ENCODE data around the gene CLEC2L.

CLEC2L gene

GRCh38 chr7:139523199-139523941, at the start of gene CLEC2L:
Gene CLEC2L (plus strand): TSS chr7:139523685. CDS start chr7:139523928, 243 bp downstream.
- no peak within 1 kb of the TSS for H3K4me3 ChIP-seq (ENCODE audit: low read length)
- TF ChIP-seq CTCF (conservative IDR thresholded peaks at IDR 0.05; ENCODE audit: low read length) = no peak
- no peak for DNase-seq (ENCODE audit: low read depth)

GRCh38 chr7:139476139-139476538, 47.3 kb upstream of the CLEC2L start:
- no peak for TF ChIP-seq CTCF (conservative IDR thresholded peaks at IDR 0.05; ENCODE audit: low read length)
- no peak for DNase-seq (ENCODE audit: low read depth)
- no peak overlapping the region for H3K4me3 ChIP-seq (ENCODE audit: low read length)

GRCh38 chr7:139476891-139477290, 46.6 kb upstream of the CLEC2L start:
- no peak for DNase-seq (ENCODE audit: low read depth)
- H3K4me3 ChIP-seq (ENCODE audit: low read length) = no peak overlapping the region

DNA sequence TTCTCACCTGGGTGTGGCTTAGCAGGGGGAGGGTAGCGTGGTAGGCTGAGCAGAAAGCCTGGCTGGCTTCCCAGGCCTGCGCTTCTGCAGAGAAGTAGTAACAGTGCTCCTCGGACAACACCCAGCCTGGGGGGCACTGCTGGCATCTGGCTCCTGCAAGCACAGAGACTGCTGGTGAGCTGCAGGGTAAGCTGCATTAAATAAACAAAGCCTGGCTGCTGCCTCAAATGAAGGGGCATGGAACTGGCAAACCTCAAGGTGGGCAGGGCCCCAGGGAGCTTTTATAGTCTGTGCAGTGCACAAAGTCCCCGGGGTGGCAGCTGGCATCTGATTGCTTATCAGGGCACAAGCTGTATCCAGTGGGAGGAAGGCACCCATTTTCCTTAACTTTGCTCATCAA, 43.9 kb upstream of the CLEC2L start:
- no peak for TF ChIP-seq CTCF (conservative IDR thresholded peaks at IDR 0.05; ENCODE audit: low read length)
- no peak for DNase-seq (ENCODE audit: low read depth)
- no peak overlapping the region for H3K4me3 ChIP-seq (ENCODE audit: low read length)

More at GRCh38 chr7:139476891-139477290, 46.6 kb upstream of the CLEC2L start:
- no peak for TF ChIP-seq CTCF (conservative IDR thresholded peaks at IDR 0.05; ENCODE audit: low read length)

DNA sequence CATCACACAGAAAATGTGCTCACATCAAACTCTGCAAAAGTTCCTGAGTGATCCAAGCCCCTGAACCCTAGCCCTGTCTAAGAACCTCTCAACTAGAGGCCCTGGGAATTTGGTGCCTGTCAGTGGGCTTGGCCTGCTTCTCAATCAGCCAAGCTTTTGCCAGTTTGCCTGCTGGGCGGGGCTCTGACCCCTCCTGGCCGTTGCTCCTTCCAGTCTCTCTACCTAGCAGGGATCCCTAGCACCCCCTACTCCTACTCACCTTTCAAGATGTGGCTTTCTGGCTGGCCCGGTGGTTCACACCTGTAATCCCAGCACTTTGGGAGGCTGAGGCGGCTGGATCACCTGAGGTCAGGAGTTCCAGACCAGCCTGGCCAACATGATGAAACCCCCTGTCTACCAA, 42.1 kb upstream of the CLEC2L start:
- no peak for TF ChIP-seq CTCF (conservative IDR thresholded peaks at IDR 0.05; ENCODE audit: low read length)
- DNase-seq (ENCODE audit: low read depth) = no peak
- no peak overlapping the region for H3K4me3 ChIP-seq (ENCODE audit: low read length)

DNA sequence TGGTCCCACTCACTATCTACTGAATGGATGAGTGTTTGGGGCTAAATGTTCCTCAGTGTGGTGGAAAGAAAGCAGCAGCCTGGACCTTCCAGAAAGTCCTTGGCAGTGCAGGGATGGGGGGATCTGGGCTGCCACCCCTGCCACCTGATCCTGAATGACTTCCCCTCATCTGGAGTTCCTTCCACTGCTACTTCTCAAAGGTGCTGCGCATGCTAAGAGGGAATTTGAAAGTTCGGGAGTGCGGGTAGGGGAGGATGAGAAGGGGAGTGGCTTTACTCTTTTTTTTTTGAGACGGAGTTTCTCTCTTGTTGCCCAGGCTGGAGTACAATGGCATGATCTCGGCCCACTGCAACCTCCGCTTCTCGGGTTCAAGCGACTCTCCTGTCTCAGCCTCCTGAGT, 41.4 kb upstream of the CLEC2L start:
- TF ChIP-seq CTCF (conservative IDR thresholded peaks at IDR 0.05; ENCODE audit: low read length) = no peak
- DNase-seq (ENCODE audit: low read depth) = no peak
- no peak overlapping the region for H3K4me3 ChIP-seq (ENCODE audit: low read length)

Measured in AG10803 (cell line).